NCI-H187 treated with DMSO at 0.1 percent for 48 hours (cell line): ENCODE data around the gene CDS1.
"Not testable (repeated sequence)": the region's sequence is repeated elsewhere in the genome, so short reads cannot be mapped to it uniquely, and the experiment has no call there.

Source experiments
- DNase-seq: peaks from one replicate; lab custom pipeline; 2025; lab: John Stamatoyannopoulos, UW

The CDS1 gene

DNA sequence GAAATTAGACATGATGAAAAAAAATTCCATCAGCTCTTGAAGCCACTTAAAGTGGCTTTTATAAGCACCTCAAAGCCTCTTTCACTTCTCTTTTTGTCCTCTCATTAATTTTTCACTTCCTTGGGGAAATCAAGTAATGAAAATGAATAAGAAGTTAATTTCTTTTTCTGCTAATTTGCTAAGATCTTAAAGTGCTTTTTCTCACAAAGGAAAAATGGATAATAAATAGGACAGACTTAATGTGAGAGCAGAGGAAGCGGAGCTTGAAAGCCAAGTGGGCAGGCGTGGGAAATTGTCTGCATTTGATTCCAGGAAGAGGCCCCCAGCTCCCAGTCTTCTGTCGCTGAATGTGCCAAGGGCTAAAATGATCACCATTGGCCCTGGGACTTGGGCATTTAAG is 28.6 kb downstream of the CDS1 start:
- no peak for DNase-seq

DNA sequence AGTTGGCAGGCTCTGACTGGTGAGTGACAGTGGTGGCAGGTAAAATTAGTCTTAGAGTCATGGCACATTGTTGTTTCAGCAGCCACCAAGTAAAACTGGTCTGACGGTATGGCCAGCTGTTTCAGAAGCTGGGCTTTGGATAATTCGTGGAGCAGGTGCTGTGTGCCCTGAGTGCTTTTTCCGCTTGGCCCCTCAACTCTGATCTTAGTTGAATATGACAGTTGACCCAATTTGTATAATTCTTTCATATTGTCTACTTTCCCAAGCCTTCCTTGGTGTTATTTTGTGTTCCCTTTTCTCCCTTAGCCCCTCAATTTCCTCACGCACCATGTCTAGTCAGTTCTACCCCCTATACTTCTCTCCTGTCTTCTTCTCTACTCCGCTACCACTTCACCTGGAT is 32.0 kb downstream of the CDS1 start:
- DNase-seq: no peak

DNA sequence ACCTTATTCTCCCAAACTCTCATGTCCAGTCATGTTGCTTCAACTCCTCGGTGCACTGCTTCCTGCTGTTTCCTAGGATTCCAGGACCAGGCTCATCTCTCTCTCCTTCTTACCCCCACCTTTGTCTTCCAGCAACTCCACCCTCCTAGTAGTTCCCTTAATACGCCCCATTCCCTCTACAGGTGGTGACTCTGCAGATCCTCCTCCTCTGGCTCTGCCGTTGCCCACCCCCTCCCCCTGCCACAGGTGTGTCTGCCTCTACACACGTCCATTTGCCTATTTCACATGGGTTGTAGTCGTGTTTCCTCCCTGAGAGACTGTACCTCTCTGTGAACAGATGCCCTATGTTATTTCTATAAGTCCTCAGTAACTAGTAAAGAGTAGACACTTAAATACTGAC is 32.4 kb downstream of the CDS1 start:
- DNase-seq: no peak

GRCh38 chr4:84622959-84623358 is 40.0 kb downstream of the CDS1 start:
- no peak for DNase-seq

- DNase-seq: no peak
These were observed 40.7 kb downstream of the CDS1 start for GRCh38 chr4:84623661-84624060.

DNA sequence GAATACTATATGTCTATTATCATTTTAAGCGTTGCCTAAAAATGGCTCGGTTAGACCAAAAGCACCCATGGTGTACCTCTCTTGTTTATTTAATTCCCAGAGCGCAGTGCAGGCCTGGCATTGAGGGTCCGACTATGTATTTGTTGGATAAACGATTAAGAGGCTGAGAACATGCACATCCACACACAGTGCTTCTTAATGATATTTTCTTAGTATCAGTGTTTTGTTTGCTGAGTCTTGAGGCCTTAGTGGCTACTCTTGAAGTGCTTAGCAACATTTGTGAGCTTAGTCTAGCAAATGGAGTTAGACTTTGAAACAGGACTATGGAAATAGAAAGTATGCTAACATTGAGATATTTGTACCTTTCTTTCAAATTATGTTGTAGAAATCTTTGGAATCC is 43.7 kb downstream of the CDS1 start:
- no peak for DNase-seq

GRCh38 chr4:84631573-84631972 is 48.6 kb downstream of the CDS1 start:
- DNase-seq: no peak

DNA sequence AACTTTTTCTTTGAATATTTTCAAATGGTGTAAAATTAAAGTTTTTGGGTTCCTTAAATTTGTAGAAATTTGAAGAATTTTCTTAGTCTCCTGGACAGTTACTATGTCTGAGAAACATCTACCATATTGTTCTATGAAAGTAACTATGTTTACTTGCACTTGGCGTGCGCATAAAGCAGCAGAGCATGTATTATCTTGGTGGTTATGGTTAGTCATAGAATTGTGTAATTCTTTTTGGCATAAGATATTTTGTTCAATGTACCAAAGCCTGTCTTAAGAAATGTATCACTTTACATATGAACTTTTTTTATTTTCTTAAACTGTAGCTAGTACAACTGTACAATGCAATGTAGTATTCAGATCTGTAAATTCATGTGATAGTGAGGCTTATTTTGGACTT is 49.2 kb downstream of the CDS1 start:
- DNase-seq: no peak

DNA sequence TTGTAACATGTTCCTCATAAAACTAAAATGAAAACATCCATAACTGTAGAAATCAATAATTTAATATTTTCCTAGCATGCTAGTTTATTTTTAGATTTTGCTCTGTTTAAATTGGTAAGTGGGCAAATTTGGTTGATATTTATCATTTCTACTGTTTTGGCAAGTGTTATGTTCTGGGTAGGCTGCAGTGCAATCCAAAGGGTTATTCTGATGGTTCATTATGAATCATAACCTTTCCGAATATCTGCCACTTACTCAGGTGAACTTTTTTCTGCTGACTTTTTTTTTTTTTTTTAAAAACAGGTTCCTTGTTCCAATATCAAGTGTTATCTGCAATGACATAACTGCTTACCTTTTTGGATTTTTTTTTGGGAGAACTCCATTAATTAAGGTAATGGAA is 52.0 kb downstream of the CDS1 start:
- DNase-seq: no peak

- DNase-seq: no peak
These were observed 55.2 kb downstream of the CDS1 start for GRCh38 chr4:84638092-84638491.

GRCh38 chr4:84639145-84639544 is 56.2 kb downstream of the CDS1 start:
- DNase-seq: no peak

GRCh38 chr4:84644087-84644486 is 61.2 kb downstream of the CDS1 start:
- no peak for DNase-seq

GRCh38 chr4:84647312-84647884 is 64.5 kb downstream of the CDS1 start:
- no peak for DNase-seq

DNA sequence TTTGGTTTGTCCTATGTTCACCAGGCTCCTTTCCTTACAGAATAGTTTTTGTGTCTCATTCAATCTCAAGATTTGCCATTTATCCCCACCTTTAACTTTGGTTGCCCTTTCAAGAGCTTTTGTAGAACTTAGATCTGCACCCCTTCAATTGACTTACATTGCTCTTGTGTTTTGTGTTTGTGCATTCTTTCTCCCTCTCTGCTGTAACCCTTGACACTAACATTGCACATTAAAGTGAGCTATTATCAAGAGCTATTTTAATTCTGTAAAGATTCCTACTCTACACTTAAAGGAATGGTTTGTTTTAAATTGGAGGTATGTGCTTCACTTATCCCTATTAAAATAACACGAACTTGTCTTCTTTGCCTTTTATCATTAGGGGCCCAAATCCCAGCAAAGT is 65.3 kb downstream of the CDS1 start:
- no peak for DNase-seq

DNA sequence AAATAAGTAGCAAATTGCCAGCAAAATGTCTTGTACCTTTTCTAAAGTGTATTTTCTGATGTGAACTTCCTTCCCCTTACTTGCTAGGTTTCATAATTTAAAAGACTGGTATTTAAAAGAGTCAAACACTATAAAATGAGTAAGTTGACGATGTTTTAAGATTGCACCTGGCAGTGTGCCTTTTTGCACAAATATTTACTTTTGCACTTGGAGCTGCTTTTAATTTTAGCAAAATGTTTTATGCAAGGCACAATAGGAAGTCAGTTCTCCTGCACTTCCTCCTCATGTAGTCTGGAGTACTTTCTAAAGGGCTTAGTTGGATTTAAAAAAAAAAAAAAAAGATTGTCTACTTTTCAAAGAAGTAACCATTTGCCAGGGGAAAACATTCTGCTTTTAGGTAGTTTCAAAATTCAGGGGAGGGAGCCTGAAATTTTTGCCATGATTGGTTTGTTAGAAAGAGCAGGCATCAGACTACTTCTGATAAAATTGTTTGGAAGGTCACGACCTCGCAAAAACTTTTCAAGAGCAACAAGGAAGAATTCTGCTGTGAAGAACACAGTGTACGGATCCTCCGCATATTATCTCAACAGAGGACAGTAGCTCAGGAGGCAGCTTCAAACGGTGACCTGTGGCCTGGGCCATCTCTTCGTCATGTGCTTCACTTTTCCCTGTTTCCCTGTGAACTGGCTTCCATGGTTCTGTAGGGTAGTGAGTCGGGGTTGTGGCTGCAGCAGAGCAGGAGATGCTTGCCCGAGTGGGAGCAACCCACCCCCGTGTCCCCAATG is 66.1 kb downstream of the CDS1 start:
- DNase-seq: no peak

GRCh38 chr4:84651499-84651898 is 68.6 kb downstream of the CDS1 start:
- no peak for DNase-seq

GRCh38 chr4:84652478-84652877 is 69.6 kb downstream of the CDS1 start:
- no peak for DNase-seq

- DNase-seq: no peak
These were observed 77.7 kb downstream of the CDS1 start for GRCh38 chr4:84660606-84661005.

DNA sequence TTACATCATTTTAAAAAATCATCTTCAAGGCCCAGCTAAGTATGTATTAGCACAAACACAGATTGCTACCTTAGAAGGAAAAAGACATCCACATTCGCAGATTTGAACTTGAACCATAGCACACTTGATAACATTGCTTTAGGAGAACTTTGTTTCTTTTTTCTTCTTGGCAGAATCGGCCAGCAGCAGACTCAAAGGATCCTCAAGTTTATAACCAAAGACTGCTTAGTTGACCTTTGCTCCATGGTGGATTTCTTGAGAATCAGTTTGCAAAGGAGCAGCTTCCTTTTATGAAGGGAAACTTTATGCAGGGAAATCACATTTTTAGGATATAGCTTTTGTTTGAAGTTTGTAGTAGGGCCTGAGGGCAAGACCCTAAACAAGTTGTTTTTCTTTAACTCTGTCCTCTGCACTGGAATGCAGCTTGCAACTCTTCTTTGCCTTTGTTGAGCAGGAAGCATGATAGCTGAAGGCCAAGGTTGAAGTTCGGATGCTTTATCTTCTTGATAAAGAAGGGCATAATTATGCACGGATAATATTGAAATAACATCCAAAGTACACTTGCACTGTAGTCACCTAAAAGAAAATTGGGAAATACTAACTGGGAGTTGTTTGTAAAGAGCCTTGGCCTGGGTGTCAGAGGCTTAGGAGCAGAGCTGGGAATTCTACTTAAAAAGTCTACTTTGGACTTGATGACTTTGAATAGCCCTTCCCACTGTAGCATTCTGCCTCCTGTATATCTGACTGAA is 78.4 kb downstream of the CDS1 start:
- no peak for DNase-seq

- DNase-seq: not testable (repeated sequence)
These were observed 81.8 kb downstream of the CDS1 start for GRCh38 chr4:84664767-84665166.

GRCh38 chr4:84666439-84666838 is 83.5 kb downstream of the CDS1 start:
- DNase-seq: no peak

GRCh38 chr4:84669201-84669600 is 86.3 kb downstream of the CDS1 start:
- no peak for DNase-seq

DNA sequence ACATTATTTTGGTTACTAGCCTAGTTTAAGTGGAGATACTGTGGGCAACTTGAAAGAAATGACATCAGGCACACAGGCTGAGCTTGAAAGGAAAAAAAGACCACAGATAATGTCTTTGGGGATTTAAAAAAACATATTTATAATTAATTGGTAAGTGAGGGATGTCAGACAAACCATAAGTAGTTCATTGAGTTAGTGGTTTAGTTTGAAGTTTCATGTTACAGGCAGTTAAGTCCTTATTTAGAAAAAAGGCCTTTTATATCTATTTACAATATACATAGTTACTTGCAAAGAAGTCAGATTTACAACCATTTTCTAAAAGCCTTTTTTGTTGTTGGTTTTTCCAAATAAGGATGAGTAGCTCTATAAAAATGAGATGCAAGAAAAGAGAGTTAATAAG is 89.2 kb downstream of the CDS1 start:
- no peak for DNase-seq
